ENCODE measurements around the gene STOM. TPM values are rescaled to one million over a fixed set of nuclear protein-coding genes. Genes with fewer than 3 reads are reported as not detected.
"Not testable (repeated sequence)": the region's sequence is repeated elsewhere in the genome, so short reads cannot be mapped to it uniquely, and the experiment has no call there.

The STOM gene
- total and polyA plus RNA-seq, 2 of the 8 experiments (the other 6 are each of a cell fraction or from before 2014, with no cell fraction given), result 25.2 to 60.4 TPM

- H3K36me3 ChIP-seq (ENCODE audit: control insufficient read depth in 2 of 4, insufficient read depth in 4 of 4, low read length in 3 of 4); FAIRE-seq; H2AFZ ChIP-seq (ENCODE audit: low read length); H3K18ac ChIP-seq (ENCODE audit: extremely low read depth, low read length); H2AK5ac ChIP-seq (ENCODE audit: low read depth, low read length); H3K14ac ChIP-seq (ENCODE audit: insufficient read length); H4K91ac ChIP-seq (replicated peaks; ENCODE audit: insufficient read length, low read length); POLR2A ChIA-PET (ENCODE audit: partially characterized antibody); H3K4me3 ChIP-seq (ENCODE audit: extremely low read depth in 1 of 4, insufficient read depth in 2 of 4, low read depth in 3 of 4, low read length in 4 of 4); H3K79me2 ChIP-seq (ENCODE audit: control insufficient read depth in 1 of 2, insufficient read depth in 2 of 2, low read length in 2 of 2); H3K9ac ChIP-seq (replicated peaks in 1 of 4; ENCODE audit: extremely low read depth in 1 of 4, low read depth in 3 of 4, low read length in 3 of 4); H3K27ac ChIP-seq (ENCODE audit: low read depth, low read length); H2BK12ac ChIP-seq (ENCODE audit: low read depth, low read length); H2BK5ac ChIP-seq (ENCODE audit: low read depth, low read length); H3K56ac ChIP-seq (replicated peaks; ENCODE audit: insufficient read length, low read depth, low read length); H2BK20ac ChIP-seq (ENCODE audit: low read length); H3K4ac ChIP-seq (replicated peaks; ENCODE audit: insufficient read length, low read depth, low read length); H2BK15ac ChIP-seq (ENCODE audit: low read length); H4K8ac ChIP-seq (ENCODE audit: extremely low read depth, insufficient read depth, low read length); H3K79me1 ChIP-seq (ENCODE audit: low read depth, low read length); H2BK120ac ChIP-seq (replicated peaks; ENCODE audit: low read depth, low read length); H3K9me3 ChIP-seq (ENCODE audit: insufficient read depth in 2 of 2, low read depth in 1 of 2, low read length in 1 of 2); DNase-seq (ENCODE audit: low read depth in 1 of 2, low spot score in 2 of 2); H3K23me2 ChIP-seq (ENCODE audit: low read depth, low read length); H3K4me2 ChIP-seq (ENCODE audit: insufficient read depth in 1 of 2, low read depth in 2 of 2, low read length in 2 of 2); H4K5ac ChIP-seq (ENCODE audit: insufficient read length, low read depth, low read length); H3K23ac ChIP-seq (ENCODE audit: insufficient read length): not testable (repeated sequence)
- peaks cover 0 to 16% (median 13%) of the 10 kb centered on the region in 4 experiments; a peak in 5 of 7 replicates for H3K27me3 ChIP-seq (replicated peaks in 1 of 4; ENCODE audit: control insufficient read depth in 3 of 4, extremely low read depth in 1 of 4, insufficient read depth in 3 of 4, low read length in 3 of 4)
- CTCF ChIA-PET (ENCODE audit: partially characterized antibody), result interaction anchor here (0.8 to 3.9 kb wide), 3 partner anchors 11 to 79 kb away, joined by 3 to 15 read pairs (median 4); no protein-coding TSS in a partner anchor
- peaks cover 5 to 14% of the 10 kb centered on the region in 2 experiments for H4K20me1 ChIP-seq (replicated peaks in 1 of 2; ENCODE audit: control insufficient read depth in 1 of 2, insufficient read depth in 2 of 2, low read length in 2 of 2)
- WGBS, 2 experiments (ENCODE audit: extremely low coverage in 1 of 2, insufficient coverage in 1 of 2, insufficient read length in 1 of 2, insufficient replicate concordance in 2 of 2, low coverage in 1 of 2, low lambda C conversion rate in 2 of 2, missing lambda C conversion rate in 1 of 2), result 89% methylated on average over 4 of the region's 4 CpGs; no CpG with 5 or more reads in 1 of the 2 experiments
- H3K4me1 ChIP-seq (replicated peaks in 1 of 4; ENCODE audit: control insufficient read depth in 3 of 4, insufficient read depth in 4 of 4, low read length in 3 of 4), result peaks cover 20 to 33% (median 25%) of the 10 kb centered on the region in 4 experiments
These were observed 78.5 kb downstream of the STOM start for GRCh38 chr9:121291536-121291935.
